H1 (cell line): Measurements from ENCODE around the gene MCF2L. TPM values are rescaled to one million over a fixed set of nuclear protein-coding genes. Genes with fewer than 3 reads are reported as not detected.

Source experiments
- CTCF ChIA-PET: fragments of 300-600 bp; sonication (Branson Sonifier 250); formaldehyde crosslinking; loops from one replicate; lab custom pipeline; 2021; ENCODE audit not compliant: partially characterized antibody; lab: Charles Lee
- POLR2A ChIA-PET: fragments of 300-600 bp; sonication (Branson Sonifier 250); formaldehyde crosslinking; loops from one replicate; lab custom pipeline; 2021; ENCODE audit warnings: inconsistent platforms; ENCODE audit not compliant: partially characterized antibody; lab: Charles Lee
- DNase-seq, 2 experiments: peaks; one replicate each; pipeline versions ENCODE4 v3.0.0 to v3.0.0-alpha.2; 2010 to 2022; ENCODE audit warnings: low spot score in 2 of 2, low read depth in 1 of 2, mixed read lengths in 1 of 2
- FAIRE-seq: peaks from 2 replicates; lab custom pipeline; 2011; peaks lifted over from hg19 to GRCh38; lab: Jason Lieb, UNC
- H2AFZ ChIP-seq: 2 replicates; pipeline ENCODE4 v1.8.1; 2012; ENCODE audit warnings: low read length, inconsistent platforms
- H2AK5ac ChIP-seq: 2 replicates; pipeline ENCODE4 v1.6.1; 2013; ENCODE audit warnings: low read depth, low read length
- H2BK120ac ChIP-seq: replicated peaks from 2 replicates; pipeline ENCODE3; 2013; ENCODE audit warnings: low read depth, low read length, inconsistent platforms
- H2BK12ac ChIP-seq: 2 replicates; pipeline ENCODE4 v1.6.1; 2013; ENCODE audit warnings: low read depth, low read length
- H2BK15ac ChIP-seq: 2 replicates; pipeline ENCODE4 v1.6.1; 2013; ENCODE audit warnings: low read length
- H2BK20ac ChIP-seq: 2 replicates; pipeline ENCODE4 v1.6.1; 2013; ENCODE audit warnings: low read length
- H2BK5ac ChIP-seq: 2 replicates; pipeline ENCODE4 v1.6.1; 2013; ENCODE audit warnings: low read depth, low read length
- H3K14ac ChIP-seq: 2 replicates; pipeline ENCODE4 v1.6.1; 2013; ENCODE audit warnings: inconsistent platforms; ENCODE audit not compliant: insufficient read length
- H3K18ac ChIP-seq: 2 replicates; pipeline ENCODE4 v1.6.1; 2013; ENCODE audit warnings: low read length; ENCODE audit errors: extremely low read depth
- H3K23ac ChIP-seq: 2 replicates; pipeline ENCODE4 v1.6.1; 2013; ENCODE audit warnings: inconsistent platforms; ENCODE audit not compliant: insufficient read length
- H3K23me2 ChIP-seq: 2 replicates; pipeline ENCODE4 v1.6.1; 2013; ENCODE audit warnings: low read depth, low read length
- H3K27ac ChIP-seq: 2 replicates; pipeline ENCODE4 v1.6.1; 2011; ENCODE audit warnings: low read depth, low read length, inconsistent platforms
- H3K27me3 ChIP-seq, 4 experiments: replicated peaks in 1 of 4; 1 replicate in 1 of 4; 2 replicates in 3 of 4; pipeline versions ENCODE4 v1.6.1 to v1.8.1; 2011 to 2013; ENCODE audit warnings: low read length in 3 of 4, mild to moderate bottlenecking in 3 of 4, inconsistent platforms in 2 of 4, mixed read lengths in 2 of 4, moderate library complexity in 1 of 4; ENCODE audit not compliant: control insufficient read depth in 3 of 4, insufficient read depth in 3 of 4; ENCODE audit errors: extremely low read depth in 1 of 4
- H3K36me3 ChIP-seq, 4 experiments: 2 replicates each; pipeline versions ENCODE4 v1.6.1 to v1.8.1; 2011 to 2013; ENCODE audit warnings: mild to moderate bottlenecking in 4 of 4, low read length in 3 of 4, moderate library complexity in 2 of 4, control low read depth in 1 of 4, inconsistent platforms in 1 of 4; ENCODE audit not compliant: insufficient read depth in 4 of 4, control insufficient read depth in 2 of 4
- H3K4ac ChIP-seq: replicated peaks from 2 replicates; pipeline ENCODE3; 2013; ENCODE audit warnings: low read length, low read depth, mixed read lengths, inconsistent platforms; ENCODE audit not compliant: insufficient read length
- H3K4me1 ChIP-seq, 4 experiments: replicated peaks in 1 of 4; 1 replicate in 1 of 4; 2 replicates in 3 of 4; pipeline versions ENCODE4 v1.6.1 to v1.8.1; 2011 to 2013; ENCODE audit warnings: low read length in 3 of 4, inconsistent platforms in 2 of 4, mixed read lengths in 1 of 4; ENCODE audit not compliant: insufficient read depth in 4 of 4, control insufficient read depth in 3 of 4
- H3K4me2 ChIP-seq, 2 experiments: 2 replicates each; pipeline versions ENCODE4 v1.6.1 to v1.8.1; 2011 to 2013; ENCODE audit warnings: low read depth in 2 of 2, low read length in 2 of 2, control low read depth in 1 of 2, inconsistent platforms in 1 of 2, mild to moderate bottlenecking in 1 of 2; ENCODE audit not compliant: insufficient read depth in 1 of 2
- H3K4me3 ChIP-seq, 4 experiments: fragments of 200-600, 300-600 bp in 1 of 4; sonication (generic), shearing (Covaris generic), sonication (Bioruptor Twin) in 1 of 4; 2 replicates each; pipeline versions ENCODE4 v1.5.1 to v1.8.1; 2011 to 2016; ENCODE audit warnings: low read length in 4 of 4, low read depth in 3 of 4, control low read depth in 2 of 4, inconsistent platforms in 2 of 4, mild to moderate bottlenecking in 2 of 4, mixed read lengths in 1 of 4, moderate library complexity in 1 of 4; ENCODE audit not compliant: insufficient read depth in 2 of 4; ENCODE audit errors: extremely low read depth in 1 of 4
- H3K56ac ChIP-seq: replicated peaks from 2 replicates; pipeline ENCODE3; 2013; ENCODE audit warnings: low read depth, mild to moderate bottlenecking, mixed read lengths, low read length, inconsistent platforms; ENCODE audit not compliant: insufficient read length
- H3K79me1 ChIP-seq: 2 replicates; pipeline ENCODE4 v1.6.1; 2013; ENCODE audit warnings: low read depth, low read length, control low read depth
- H3K79me2 ChIP-seq, 2 experiments: 2 replicates each; pipeline versions ENCODE4 v1.6.1 to v1.8.1; 2012 to 2013; ENCODE audit warnings: low read length in 2 of 2, mild to moderate bottlenecking in 2 of 2, inconsistent platforms in 1 of 2; ENCODE audit not compliant: insufficient read depth in 2 of 2, control insufficient read depth in 1 of 2
- H3K9ac ChIP-seq, 4 experiments: replicated peaks in 1 of 4; 1 replicate in 1 of 4; 2 replicates in 3 of 4; pipeline versions ENCODE4 v1.6.1 to v1.8.1; 2011 to 2013; ENCODE audit warnings: low read depth in 3 of 4, low read length in 3 of 4, control low read depth in 2 of 4, mild to moderate bottlenecking in 2 of 4, moderate library complexity in 2 of 4, inconsistent platforms in 1 of 4; ENCODE audit errors: extremely low read depth in 1 of 4
- H3K9me3 ChIP-seq, 2 experiments: 2 replicates each; pipeline versions ENCODE4 v1.6.1 to v1.8.1; 2012 to 2013; ENCODE audit warnings: mild to moderate bottlenecking in 2 of 2, moderate library complexity in 2 of 2, control low read depth in 1 of 2, inconsistent platforms in 1 of 2, low read depth in 1 of 2, low read length in 1 of 2, mixed read lengths in 1 of 2; ENCODE audit not compliant: insufficient read depth in 2 of 2
- H4K20me1 ChIP-seq, 2 experiments: replicated peaks in 1 of 2; 2 replicates each; pipeline versions ENCODE3 to v1.8.1; 2011 to 2013; ENCODE audit warnings: inconsistent platforms in 2 of 2, low read length in 2 of 2, mild to moderate bottlenecking in 1 of 2; ENCODE audit not compliant: insufficient read depth in 2 of 2, control insufficient read depth in 1 of 2
- H4K5ac ChIP-seq: 2 replicates; pipeline ENCODE4 v1.6.1; 2013; ENCODE audit warnings: low read length, low read depth, mixed read lengths, inconsistent platforms; ENCODE audit not compliant: insufficient read length
- H4K8ac ChIP-seq: 2 replicates; pipeline ENCODE4 v1.8.0; 2013; ENCODE audit warnings: mild to moderate bottlenecking, moderate library complexity, low read length, inconsistent platforms; ENCODE audit not compliant: insufficient read depth; ENCODE audit errors: extremely low read depth
- H4K91ac ChIP-seq: replicated peaks from 2 replicates; pipeline ENCODE3; 2013; ENCODE audit warnings: low read length, mixed read lengths, inconsistent platforms; ENCODE audit not compliant: insufficient read length
- BACH1 ChIP-seq: IDR thresholded peaks from 2 replicates; pipeline ENCODE4 v1.6.1; 2012; ENCODE audit warnings: low read length, improper control_type of control experiment
- CBX8 ChIP-seq: fragments of 300-800, 300-1000 bp; sonication (generic); IDR thresholded peaks from 2 replicates; pipeline ENCODE4 v1.7.1; 2016; ENCODE audit warnings: low read depth, low read length, borderline replicate concordance
- CHD1 ChIP-seq: IDR thresholded peaks from 2 replicates; pipeline ENCODE4 v1.6.1; 2012; ENCODE audit warnings: low read depth, low read length, improper control_type of control experiment
- EGR1 ChIP-seq: IDR thresholded peaks from 2 replicates; pipeline ENCODE4 v1.6.1; 2011; ENCODE audit warnings: low read depth, low read length, borderline replicate concordance
- EP300 ChIP-seq, 2 experiments: IDR thresholded peaks; 1 replicate in 1 of 2; 2 replicates in 1 of 2; pipeline ENCODE4 v1.6.1; 2011 to 2012; ENCODE audit warnings: low read depth in 2 of 2, low read length in 2 of 2, mild to moderate bottlenecking in 2 of 2, borderline replicate concordance in 1 of 2, inconsistent platforms in 1 of 2, moderate library complexity in 1 of 2
- KDM4A ChIP-seq: IDR thresholded peaks from one replicate; pipeline ENCODE4 v1.7.1; 2012; ENCODE audit warnings: low read depth, mild to moderate bottlenecking, moderate library complexity, low read length, inconsistent platforms; ENCODE audit not compliant: severe bottlenecking
- NANOG ChIP-seq: IDR thresholded peaks from 2 replicates; pipeline ENCODE4 v1.6.1; 2011; ENCODE audit warnings: low read length, low read depth, mild to moderate bottlenecking, inconsistent platforms; ENCODE audit not compliant: insufficient read depth, poor library complexity, severe bottlenecking
- PHF8 ChIP-seq: fragments of 200-600 bp; sonication (generic); conservative IDR thresholded peaks from 2 replicates; pipeline ENCODE4 v1.7.1; 2012; ENCODE audit warnings: low read depth, mild to moderate bottlenecking, inconsistent platforms, low read length, moderate library complexity
- RNF2 ChIP-seq: fragments of 200-900, 300-1000 bp; sonication (generic); IDR thresholded peaks from 2 replicates; pipeline ENCODE4 v1.7.1; 2016; ENCODE audit warnings: borderline replicate concordance, low read depth, mild to moderate bottlenecking, antibody characterized with exemption, low read length; ENCODE audit not compliant: poor library complexity, severe bottlenecking; ENCODE audit errors: missing control alignments
- TBP ChIP-seq: IDR thresholded peaks from 2 replicates; pipeline ENCODE4 v1.6.1; 2011; ENCODE audit warnings: low read depth, low read length, improper control_type of control experiment
- YY1 ChIP-seq: IDR thresholded peaks from 2 replicates; pipeline ENCODE4 v1.6.1; 2011; ENCODE audit warnings: low read depth, mild to moderate bottlenecking, low read length
- WGBS, 2 experiments: shearing (Covaris generic) in 1 of 2; methylation state at CpG; one replicate each; pipeline versions ENCODE4 v1.1.6 to v1.1.7; 2013 to 2015; ENCODE audit warnings: low lambda C conversion rate in 2 of 2, mixed read lengths in 2 of 2, inconsistent platforms in 1 of 2, low coverage in 1 of 2, missing lambda C conversion rate in 1 of 2; ENCODE audit not compliant: insufficient replicate concordance in 2 of 2, insufficient coverage in 1 of 2, insufficient read length in 1 of 2; ENCODE audit errors: extremely low coverage in 1 of 2, missing lambda C conversion rate in 1 of 2; 5-methylcytosine and 5-hydroxymethylcytosine counted together
- polyA plus RNA-seq, 7 experiments: library from polyadenylated mRNA; depleted of rRNA in 3 of 7; stranded (reverse) in 5 of 7; unstranded in 2 of 7; fragments of >200 nt in 5 of 7; fragments of 200-250 nt in 2 of 7; gene quantifications; 1 replicate in 5 of 7; 2 replicates in 1 of 7; 4 replicates in 1 of 7; pipeline versions ENCODE4 v1.2.1 to v1.2.3, GENCODE V29; 2011 to 2013; ENCODE audit warnings: missing spikeins in 2 of 7, mixed read lengths in 2 of 7
- total RNA-seq: library from RNA; stranded (reverse); fragmentation: NEBNext Ultra II Directional; extraction: Animal tissue kit (Norgen Biotek cat#: 25700); gene quantifications from 2 replicates; pipeline ENCODE4 v1.2.1, GENCODE V29; 2021

The MCF2L gene
- total and polyA plus RNA-seq, 2 of the 8 experiments (the other 6 are each of a cell fraction or from before 2014, with no cell fraction given), result 10.1 to 24.4 TPM

DNA sequence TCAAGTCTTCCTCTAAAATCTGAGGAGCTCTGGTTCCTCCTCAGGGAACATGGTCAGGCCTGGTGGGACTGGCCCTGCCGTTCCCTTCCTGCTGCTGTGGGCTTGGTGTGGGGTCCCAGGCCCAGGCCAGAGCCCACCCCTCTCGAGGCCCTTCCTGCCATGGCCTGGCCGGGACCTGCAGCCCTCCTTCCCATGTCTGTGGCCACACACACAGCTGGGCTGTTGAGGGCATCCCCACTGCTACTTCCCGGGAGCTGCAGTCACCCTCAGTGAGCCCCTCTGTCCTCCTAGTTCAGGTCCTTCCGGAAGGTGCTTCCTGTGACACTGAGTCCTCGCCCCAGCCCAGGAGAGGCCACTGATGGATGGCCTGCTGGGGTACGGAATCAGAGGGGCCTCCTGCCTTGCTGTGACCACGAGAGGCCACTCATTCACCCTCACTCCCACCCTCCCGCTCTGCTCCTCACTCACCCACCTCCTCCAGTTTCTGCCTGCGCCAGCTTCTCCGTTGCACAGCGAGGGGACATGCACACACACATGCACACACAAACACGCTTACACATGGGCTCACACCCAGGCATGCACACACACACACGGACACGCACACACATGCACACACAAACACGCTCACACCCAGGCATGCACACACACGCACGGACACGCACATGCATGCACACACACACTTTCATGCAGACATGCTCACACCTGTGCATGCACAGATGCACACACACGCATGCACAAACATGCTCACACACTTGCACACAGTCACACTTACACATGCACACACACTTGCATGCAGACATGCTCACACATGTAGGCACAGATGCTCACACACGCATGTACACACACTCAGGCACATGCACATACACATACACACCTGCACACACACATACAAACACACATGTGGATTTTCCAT, 7.3 kb upstream of the MCF2L start:
- no peaks in the 10 kb centered on the region for H3K9me3 ChIP-seq
- FAIRE-seq (no peak), DNase-seq (no peak)
- H4K5ac ChIP-seq, result no peak overlapping the region
- H3K79me2 ChIP-seq, result no peaks in the 10 kb centered on the region
- H2AK5ac ChIP-seq, result no peak overlapping the region
- no peak overlapping the region for H2BK20ac ChIP-seq
- no peak overlapping the region for H3K56ac ChIP-seq
- H3K14ac ChIP-seq, result no peak overlapping the region
- no peak overlapping the region for H3K9ac ChIP-seq
- H3K36me3 ChIP-seq, result no peaks in the 10 kb centered on the region
- H3K18ac ChIP-seq, result no peak overlapping the region
- no peaks in the 10 kb centered on the region; a peak in 1 of 7 replicates for H3K27me3 ChIP-seq
- H2BK12ac ChIP-seq, result peak overlapping the region; percentile 93; the same call in 1 of the 2 replicates
- H3K4me2 ChIP-seq, result no peak overlapping the region
- H4K91ac ChIP-seq, result no peak overlapping the region
- CTCF ChIA-PET, result interaction anchor here (0.7 to 1.4 kb wide), 2 partner anchors 8 to 66 kb away, joined by 3 read pairs; no protein-coding TSS in a partner anchor
- H3K23me2 ChIP-seq, result 0 out of 2 replicates have a peak, but pooled peaks cover 2% of the 10 kb centered on the region
- no peaks in the 10 kb centered on the region for H3K79me1 ChIP-seq
- peaks cover 2 to 7% (median 4%) of the 10 kb centered on the region in 4 experiments for H3K4me1 ChIP-seq
- POLR2A ChIA-PET, result no interaction called here
- no peak overlapping the region for H2AFZ ChIP-seq
- peak overlapping the region; percentile 25; the same call in 1 of the 2 replicates for H2BK15ac ChIP-seq
- peak overlapping the region; percentile 60; the same call in 1 of the 2 replicates for H2BK5ac ChIP-seq
- no peak overlapping the region for H3K4ac ChIP-seq
- H3K27ac ChIP-seq, result no peak overlapping the region
- WGBS, 2 experiments, result 86% methylated on average over 20 of the region's 21 CpGs; no CpG with 5 or more reads in 1 of the 2 experiments
- peak overlapping the region; percentile 3; the same call in 1 of the 2 replicates for H4K8ac ChIP-seq
- H4K20me1 ChIP-seq, result peaks cover 2 to 8% of the 10 kb centered on the region in 2 experiments
- H3K23ac ChIP-seq, result no peak overlapping the region
- H3K4me3 ChIP-seq, result no peak overlapping the region
- H2BK120ac ChIP-seq, result no peak overlapping the region
- TF ChIP-seq NANOG, result no peak
- no peak for TF ChIP-seq BACH1
- no peak for TF ChIP-seq CHD1
- no peak for TF ChIP-seq YY1
- no peak for TF ChIP-seq CBX8
- no peak for TF ChIP-seq PHF8
- no peak for TF ChIP-seq TBP
- TF ChIP-seq EP300 (IDR thresholded peaks at IDR 0.05; ENCODE audit: borderline replicate concordance in 1 of 2, low read depth in 2 of 2, low read length in 2 of 2), result no peak
- TF ChIP-seq EGR1, result no peak
- TF ChIP-seq KDM4A, result no peak
- TF ChIP-seq RNF2, result no peak
